Measurements from ENCODE around the gene AKAP9. TPM values are rescaled to one million over a fixed set of nuclear protein-coding genes. Genes with fewer than 3 reads are reported as not detected.

AKAP9 gene
- total and polyA plus RNA-seq, 2 donors (not counting 3 experiments of a cell fraction or from before 2014, with no cell fraction given) = 9.5 to 51.6 TPM

DNA sequence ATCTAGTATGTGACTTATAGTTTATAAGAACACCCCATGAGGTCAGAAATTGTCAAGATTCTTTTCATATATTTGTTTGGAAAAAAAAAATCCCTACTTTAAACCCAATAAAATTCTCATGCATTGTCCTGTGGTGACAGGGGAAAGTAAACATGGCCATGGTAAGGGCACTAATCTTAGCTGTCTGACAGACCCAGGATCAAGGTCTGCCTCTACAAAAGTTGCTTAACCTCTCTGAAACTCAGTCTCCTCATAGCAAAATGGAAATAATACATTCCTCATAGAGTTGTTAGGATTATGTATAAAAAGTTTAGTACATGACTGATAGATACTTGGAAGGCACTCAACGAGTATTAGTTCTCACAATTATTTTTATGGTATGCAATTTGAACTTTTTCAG is 22.3 kb upstream of the AKAP9 start:
- no peaks in the 10 kb centered on the region for H3K9me3 ChIP-seq (replicated peaks; ENCODE audit: control insufficient read depth, insufficient read depth, low read length)
- no TSS peak for BruUV-seq (replicated peaks)
- intact Hi-C loops (cut with micrococcal nuclease) (no loop called here), dilution Hi-C loops (cut with MboI; ENCODE audit: extremely low pct_ligation_motif_present, low sequenced_read_pairs) (no loop called here)
- H3K27me3 ChIP-seq (ENCODE audit: control insufficient read depth in 2 of 2, insufficient read depth in 2 of 2, low read length in 2 of 2) = peaks cover 2 to 3% of the 10 kb centered on the region in 2 experiments
- POLR2A ChIA-PET = no interaction called here
- DNase-seq (ENCODE audit: low read depth, low spot score) (no peak), FAIRE-seq (no peak)
- no peak overlapping the region for H2AFZ ChIP-seq (ENCODE audit: low read depth, low read length)
- CTCF ChIA-PET = no interaction called here
- H3K79me2 ChIP-seq (ENCODE audit: control insufficient read depth, insufficient read depth, low read length) = no peaks in the 10 kb centered on the region
- H3K4me2 ChIP-seq (ENCODE audit: insufficient read depth, low read length) = no peak overlapping the region
- no peaks in the 10 kb centered on the region for H3K9me1 ChIP-seq (replicated peaks; ENCODE audit: control insufficient read depth, extremely low read depth, insufficient read depth, low read length)
- no peak overlapping the region for H3K9ac ChIP-seq (replicated peaks; ENCODE audit: extremely low read depth, insufficient read depth, low read length)
- TF ChIP-seq MYC (IDR thresholded peaks at IDR 0.05; ENCODE audit: low read depth, low read length) (no peak), FOS (IDR thresholded peaks at IDR 0.05; ENCODE audit: borderline replicate concordance, insufficient read depth, low read length) (no peak), GATA2 (IDR thresholded peaks at IDR 0.05; ENCODE audit: insufficient read depth, insufficient read length, low read depth, low read length) (no peak), POLR2AphosphoS5 (IDR thresholded peaks at IDR 0.05; ENCODE audit: insufficient read depth, low read depth, low read length) (no peak), POLR2A (IDR thresholded peaks at IDR 0.05; ENCODE audit: low read depth, low read length) (no peak), JUN (IDR thresholded peaks at IDR 0.05; ENCODE audit: borderline replicate concordance, insufficient read depth, insufficient read length, low read depth) (no peak), EZH2 (IDR thresholded peaks at IDR 0.05; ENCODE audit: borderline replicate concordance, low read depth, low read length, severe bottlenecking) (no peak)
- TF ChIP-seq, protein P1, sequence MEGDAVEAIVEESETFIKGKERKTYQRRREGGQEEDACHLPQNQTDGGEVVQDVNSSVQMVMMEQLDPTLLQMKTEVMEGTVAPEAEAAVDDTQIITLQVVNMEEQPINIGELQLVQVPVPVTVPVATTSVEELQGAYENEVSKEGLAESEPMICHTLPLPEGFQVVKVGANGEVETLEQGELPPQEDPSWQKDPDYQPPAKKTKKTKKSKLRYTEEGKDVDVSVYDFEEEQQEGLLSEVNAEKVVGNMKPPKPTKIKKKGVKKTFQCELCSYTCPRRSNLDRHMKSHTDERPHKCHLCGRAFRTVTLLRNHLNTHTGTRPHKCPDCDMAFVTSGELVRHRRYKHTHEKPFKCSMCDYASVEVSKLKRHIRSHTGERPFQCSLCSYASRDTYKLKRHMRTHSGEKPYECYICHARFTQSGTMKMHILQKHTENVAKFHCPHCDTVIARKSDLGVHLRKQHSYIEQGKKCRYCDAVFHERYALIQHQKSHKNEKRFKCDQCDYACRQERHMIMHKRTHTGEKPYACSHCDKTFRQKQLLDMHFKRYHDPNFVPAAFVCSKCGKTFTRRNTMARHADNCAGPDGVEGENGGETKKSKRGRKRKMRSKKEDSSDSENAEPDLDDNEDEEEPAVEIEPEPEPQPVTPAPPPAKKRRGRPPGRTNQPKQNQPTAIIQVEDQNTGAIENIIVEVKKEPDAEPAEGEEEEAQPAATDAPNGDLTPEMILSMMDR (IDR thresholded peaks at IDR 0.05; ENCODE audit: extremely low read depth in 1 of 2, insufficient read depth in 1 of 2, low read depth in 1 of 2, low read length in 2 of 2) = no peak
- TF ChIP-seq, protein P2, sequence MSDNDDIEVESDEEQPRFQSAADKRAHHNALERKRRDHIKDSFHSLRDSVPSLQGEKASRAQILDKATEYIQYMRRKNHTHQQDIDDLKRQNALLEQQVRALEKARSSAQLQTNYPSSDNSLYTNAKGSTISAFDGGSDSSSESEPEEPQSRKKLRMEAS (IDR thresholded peaks at IDR 0.05; ENCODE audit: insufficient read depth, insufficient read length) = no peak
- no peak overlapping the region for H3K4me3 ChIP-seq (replicated peaks in 1 of 3; ENCODE audit: insufficient read depth in 1 of 3, low read depth in 1 of 3, low read length in 3 of 3)
- no peaks in the 10 kb centered on the region for H3K4me1 ChIP-seq (ENCODE audit: control insufficient read depth, extremely low read depth, insufficient read depth, low read length)
- H3K27ac ChIP-seq (ENCODE audit: insufficient read depth, low read depth, low read length) = no peak overlapping the region
- H3K36me3 ChIP-seq (ENCODE audit: control insufficient read depth in 2 of 2, extremely low read depth in 1 of 2, insufficient read depth in 2 of 2, low read length in 2 of 2) = no peaks in the 10 kb centered on the region
- H4K20me1 ChIP-seq (replicated peaks; ENCODE audit: control insufficient read depth, extremely low read depth, insufficient read depth, low read length) = no peaks in the 10 kb centered on the region

Data from endothelial cell of umbilical vein (primary cell).